HG03432 (cell line): ENCODE data around the gene CA5A.
"Not testable (repeated sequence)": the region's sequence is repeated elsewhere in the genome, so short reads cannot be mapped to it uniquely, and the experiment has no call there.

Experiments
- ATAC-seq: cut with Tn5 transposase; IDR thresholded peaks from one replicate; pipeline ENCODE4 v1.9.1; 2021; ENCODE audit warnings: mild to moderate bottlenecking, moderate library complexity; ENCODE audit not compliant: unreplicated experiment

Gene CA5A

DNA sequence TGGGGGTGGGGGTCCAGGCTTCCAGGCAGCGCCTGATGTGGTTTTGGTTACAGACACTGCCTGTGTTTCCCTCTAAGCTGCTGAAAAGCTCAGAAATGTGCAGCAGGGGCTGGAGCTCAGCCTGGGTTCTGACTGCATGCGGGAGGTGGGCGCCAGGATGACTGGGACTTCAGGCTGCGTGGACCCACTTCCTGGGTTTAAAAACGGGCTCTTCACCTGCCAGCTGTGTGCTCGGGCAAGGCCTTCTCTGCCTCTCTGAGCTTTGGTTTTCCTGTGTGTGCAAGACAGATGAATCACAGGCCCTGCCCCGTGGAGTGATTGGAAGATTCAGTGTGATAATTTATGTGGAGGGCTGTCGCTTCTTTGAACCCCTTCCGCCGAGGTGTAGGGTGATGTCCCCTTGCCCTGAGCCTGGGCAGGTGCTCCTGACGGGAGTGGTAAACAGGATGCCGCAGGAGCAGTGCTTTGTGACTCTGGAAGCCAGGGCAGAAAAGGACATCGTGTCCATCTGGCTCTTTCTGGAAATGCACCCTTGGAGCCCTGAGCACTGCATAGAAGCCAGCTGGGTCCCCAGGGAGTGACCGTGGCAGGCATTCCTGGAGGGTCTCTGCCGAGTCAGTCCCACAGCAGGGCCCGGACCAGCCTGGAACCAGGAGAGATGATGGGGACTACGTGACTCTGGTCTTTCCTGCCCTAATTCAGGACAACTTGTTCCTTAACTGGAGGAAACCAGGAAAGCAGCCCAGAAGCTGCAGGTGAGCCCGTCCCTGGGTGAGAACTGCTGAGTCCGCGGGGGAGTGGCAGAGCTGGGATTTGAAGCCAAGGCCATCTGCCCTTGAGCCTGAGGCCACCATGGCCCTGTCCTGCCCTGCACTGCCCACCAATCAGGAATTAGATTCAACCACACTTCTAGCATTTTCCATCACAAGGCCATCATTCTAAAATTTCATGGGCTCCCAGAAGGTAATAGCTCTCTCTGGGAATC, 38.5 kb downstream of the CA5A start:
- no peak for ATAC-seq

DNA sequence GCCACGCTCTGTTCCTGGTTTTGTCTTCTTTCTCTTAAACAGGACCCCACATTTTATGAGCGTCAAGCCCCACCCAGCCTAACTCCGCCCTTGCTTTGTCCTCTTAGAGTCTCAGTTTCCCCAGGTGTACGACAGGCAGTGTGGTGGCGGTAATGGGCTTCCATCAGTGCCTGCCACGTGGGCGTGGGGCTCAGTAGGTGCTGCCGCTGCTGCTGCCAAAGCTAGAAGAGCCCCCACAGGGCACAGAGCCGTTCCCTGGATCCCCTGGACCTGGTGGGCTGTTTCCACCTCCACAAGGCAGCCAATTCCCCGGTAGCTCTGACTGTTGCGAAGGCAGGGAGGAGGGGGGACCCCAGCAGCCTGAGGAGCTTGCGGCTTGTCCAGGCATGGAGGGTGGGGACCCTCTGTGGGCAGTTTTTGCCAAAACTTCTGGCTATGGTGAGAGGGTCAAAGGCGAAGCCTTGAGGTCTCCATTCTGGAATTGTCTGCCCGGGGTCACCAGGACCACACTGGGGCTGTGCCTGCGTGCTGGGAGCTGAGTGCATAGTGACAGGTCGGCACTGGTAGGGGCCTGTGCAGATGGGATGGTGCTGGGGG, 39.3 kb downstream of the CA5A start:
- ATAC-seq, result not testable (repeated sequence)

DNA sequence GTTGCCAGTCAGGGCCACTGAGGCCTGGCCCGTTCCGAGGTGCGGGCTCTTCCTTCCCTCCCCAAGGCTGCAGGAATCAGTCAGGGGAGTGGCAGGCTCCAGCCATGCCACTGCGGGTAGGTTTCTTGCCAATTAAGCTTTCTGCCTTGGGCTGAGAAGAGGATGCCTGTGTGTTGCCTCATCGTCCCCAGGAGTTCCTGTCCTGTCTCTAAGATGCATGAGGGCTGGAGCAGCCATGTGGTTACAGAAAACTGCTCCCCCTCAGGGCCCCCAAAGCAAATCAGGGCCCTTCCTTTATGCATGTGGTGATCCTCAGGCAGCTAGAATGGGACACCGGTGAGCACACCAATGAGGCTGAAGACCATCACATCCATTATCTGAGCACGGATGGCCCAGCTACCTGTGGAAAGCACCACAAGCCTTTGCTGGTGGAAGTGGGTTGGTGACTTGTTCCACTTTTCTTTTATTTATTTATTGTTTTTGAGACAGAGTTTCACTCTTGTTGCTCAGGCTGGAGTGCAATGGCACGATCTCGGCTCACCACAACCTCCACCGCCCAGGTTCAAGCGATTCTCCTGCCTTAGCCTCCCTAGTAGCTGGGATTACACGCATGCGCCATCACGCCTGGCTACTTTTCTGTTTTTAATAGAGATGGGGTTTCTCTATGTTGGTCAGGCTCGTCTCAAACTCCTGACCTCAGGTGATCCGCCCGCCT, 40.0 kb downstream of the CA5A start:
- ATAC-seq, result peak; percentile 8

DNA sequence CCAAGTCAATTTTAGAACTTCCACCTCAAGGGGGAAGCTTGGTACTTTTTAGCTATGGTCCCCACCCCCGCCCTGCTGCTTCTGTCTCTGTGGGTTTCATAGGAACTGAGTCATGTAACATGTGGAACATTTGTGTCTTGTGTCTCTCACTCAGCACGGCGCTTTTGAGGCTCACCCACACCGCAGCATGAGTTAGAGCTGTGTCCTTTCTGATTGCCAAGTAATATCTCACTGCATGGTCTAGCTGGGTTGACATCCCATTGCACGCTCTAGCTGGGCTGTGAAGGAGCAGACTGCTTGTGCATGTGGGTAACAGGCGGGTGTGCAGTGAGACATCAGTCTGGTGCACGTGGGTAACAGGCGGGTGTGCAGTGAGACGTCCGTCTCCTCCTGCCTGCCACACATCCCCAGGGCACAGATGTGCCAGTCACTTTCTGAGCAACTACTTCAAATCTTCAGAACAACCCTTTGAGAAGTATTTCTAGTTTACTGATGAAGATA, 40.6 kb downstream of the CA5A start:
- peak; percentile 83 for ATAC-seq

DNA sequence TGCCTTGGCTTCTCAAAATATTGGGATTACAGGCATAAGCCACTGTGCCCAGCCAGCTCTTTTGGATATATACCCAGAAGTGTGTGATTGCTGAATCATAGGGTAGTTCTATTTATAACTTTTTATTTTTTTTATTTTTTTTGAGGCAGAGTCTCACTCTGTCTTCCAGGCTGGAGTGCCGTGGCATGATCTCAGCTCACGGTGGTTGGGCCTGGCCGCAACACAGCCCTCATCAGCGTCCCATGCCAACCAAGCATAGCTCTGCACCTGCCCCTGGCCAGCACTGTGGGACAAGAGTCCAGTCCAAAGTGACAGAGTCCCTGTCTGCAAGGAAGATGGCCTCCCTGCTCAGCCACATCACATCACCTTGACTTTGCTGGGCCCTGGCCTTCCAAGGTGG, 42.3 kb downstream of the CA5A start:
- not testable (repeated sequence) for ATAC-seq

DNA sequence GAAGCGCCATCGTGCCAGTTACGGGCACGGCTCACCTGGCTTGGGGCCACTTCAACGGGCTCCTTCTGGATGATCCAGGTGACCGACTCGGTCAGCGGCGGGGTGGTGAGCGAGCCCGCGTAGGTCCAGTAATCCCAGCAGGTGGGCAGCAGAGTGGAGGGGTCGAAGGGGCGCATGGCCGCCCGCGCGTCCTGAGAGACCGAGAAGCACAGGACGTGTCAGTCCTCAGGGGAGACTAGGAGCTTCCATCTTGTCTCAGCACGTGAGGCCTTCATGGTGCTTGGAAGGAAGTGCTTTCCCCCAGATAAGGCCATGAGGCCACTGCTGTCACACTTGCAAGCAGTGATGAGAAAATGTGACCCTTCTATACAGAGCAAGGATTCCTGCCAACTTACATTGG, 44.6 kb downstream of the CA5A start:
- ATAC-seq, result no peak

DNA sequence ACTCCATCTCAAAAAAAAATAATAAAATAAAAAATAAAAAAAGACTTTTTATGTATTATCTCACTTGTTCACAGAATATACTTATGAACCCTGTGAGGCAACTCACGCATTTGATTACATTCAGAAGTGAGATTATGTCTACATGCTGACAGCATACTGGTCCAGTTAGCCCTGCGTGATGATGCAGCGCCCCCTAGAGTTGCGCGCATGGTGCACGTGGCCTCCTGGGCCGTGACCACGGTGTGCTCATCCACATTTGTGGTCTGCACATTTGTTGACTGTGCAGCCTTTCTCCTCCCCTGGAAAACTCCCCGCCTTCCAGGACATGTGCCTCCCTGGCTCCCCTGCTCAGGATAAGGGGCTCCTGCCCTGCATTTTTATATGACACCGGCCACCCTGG, 46.6 kb downstream of the CA5A start:
- not testable (repeated sequence) for ATAC-seq

DNA sequence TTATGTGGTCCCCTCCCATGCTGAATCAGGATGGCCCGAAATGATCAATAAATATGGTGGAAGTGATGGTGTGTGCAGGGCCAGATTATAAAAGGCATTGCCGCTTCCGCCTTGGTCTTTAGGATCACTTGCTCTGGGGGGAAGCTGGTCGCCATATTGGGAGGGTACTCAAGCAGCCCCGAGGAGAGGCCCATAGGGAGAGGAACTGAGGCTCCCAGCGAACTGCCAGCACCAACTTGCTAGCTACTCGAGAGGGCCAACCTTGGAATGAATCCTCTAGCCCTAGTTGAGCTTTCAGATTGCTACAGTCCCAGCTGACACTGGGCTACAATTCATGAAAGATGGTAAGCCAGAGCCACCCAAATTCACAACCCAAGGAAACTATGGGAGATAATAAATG, 48.0 kb downstream of the CA5A start:
- not testable (repeated sequence) for ATAC-seq

DNA sequence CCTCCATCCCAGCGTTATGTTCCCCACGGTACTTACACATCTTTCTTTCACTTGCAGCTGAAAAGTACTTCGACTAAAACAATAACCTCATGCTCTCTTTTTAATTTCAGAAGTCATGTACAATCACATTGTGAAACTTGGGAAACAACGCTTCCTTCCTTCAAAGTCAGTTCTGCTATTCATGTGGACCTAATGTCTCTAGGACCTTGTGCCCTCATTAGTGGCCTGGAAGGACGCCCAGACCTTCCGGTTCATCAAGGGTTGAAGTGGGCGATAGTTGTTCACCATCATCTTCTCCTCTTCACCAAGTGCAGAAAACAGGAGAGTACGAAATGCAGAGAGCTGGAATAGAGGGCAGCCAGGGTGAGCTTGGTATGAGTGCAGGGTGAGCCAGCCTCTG, 48.4 kb downstream of the CA5A start:
- not testable (repeated sequence) for ATAC-seq

DNA sequence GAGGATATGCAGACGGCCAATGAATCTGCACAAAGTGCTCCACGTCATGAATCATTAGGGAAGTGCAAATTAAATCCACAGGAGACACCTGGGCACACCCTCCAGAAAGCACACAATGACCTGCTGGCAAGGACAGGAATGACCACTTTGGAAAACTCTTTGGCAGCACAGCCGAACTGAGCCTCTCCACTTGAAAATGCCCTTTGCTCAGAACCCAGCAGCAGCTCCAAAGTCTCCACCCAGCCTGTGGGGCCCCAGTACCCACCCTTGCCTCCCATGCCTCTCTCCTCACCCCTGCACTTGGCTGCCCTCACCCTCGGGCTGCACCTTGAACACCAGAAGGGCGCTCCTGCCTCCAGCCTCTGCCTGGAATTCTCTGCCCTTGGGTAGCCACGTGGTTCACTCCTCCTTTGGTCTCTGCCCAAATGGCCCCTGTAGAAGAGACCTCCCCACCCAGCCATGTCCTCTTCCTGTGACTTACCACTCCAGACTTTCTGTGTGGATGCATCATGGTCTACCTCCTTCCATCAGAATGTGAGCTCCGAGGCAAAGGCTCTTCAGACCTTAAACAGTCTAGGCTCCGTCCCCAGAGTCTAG, 50.9 kb downstream of the CA5A start:
- ATAC-seq, result not testable (repeated sequence)

DNA sequence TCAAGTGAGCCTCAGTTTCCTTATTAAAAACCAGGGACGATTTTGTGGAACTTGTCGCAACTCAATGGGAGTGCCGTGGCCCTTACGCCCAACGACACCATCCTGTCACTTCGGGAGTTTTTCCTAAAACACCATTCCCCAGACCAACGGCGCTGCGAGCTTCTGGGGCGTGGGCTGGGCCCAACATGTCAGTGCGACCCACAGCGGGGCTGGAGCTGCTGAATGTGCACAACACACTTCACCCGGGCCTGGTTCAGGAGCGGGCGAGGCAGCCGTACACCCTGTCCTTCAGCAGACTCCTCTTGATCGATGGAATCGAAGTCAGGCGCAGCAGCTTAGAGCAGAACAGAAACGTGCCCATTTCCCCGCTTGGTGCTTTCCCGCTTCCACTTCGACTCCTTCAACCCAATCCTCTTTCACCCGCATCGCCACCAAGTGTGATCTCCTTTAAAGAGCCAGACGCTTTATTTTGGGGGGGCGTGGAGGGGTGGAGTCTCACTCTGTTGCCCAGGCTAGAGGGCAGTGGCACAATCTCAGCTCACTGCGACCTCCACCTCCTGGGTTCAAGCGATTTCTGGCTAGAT, 53.8 kb downstream of the CA5A start:
- no peak for ATAC-seq

DNA sequence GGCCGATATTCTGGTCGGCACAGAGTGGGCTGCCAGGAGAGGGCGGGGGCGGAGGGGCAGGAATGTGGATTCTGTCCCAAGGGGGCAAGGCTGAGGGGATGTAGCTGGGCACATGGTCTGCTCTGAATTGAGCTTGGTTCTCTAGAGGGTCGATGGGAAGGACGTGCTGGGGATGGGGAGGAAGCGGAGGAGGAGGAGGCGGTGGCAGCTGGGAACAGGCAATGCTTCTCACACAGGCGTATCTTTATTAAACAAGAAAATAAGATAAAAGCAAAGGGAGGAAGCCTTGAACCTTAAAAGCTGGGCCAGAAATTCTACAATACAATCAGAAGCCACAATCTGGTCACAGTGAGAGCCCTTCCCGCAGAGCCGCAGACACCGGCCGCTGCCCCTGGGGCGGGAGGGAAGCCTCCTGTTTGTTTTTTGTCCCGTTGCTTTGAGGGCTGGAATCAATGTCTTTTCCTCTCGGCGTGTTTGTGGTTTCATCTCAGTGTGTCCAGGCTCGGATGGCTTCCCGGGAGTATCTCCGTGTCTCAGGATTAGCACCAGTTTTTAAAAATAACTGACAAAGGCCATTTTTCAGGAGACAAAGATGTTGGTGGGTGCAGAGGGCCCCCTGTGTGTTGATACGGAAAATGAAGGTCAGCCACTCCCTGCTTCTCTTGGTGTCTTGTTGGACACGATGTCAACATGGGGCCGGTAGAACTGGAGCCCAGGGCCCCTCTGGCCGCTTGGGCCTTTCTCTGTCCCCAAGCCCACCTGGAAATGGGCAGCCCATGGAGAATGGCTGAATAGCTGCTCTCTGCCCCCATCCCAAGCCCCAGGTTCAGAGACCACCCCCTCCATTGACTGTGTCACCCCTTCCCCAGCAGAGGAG, 54.8 kb downstream of the CA5A start:
- no peak for ATAC-seq

DNA sequence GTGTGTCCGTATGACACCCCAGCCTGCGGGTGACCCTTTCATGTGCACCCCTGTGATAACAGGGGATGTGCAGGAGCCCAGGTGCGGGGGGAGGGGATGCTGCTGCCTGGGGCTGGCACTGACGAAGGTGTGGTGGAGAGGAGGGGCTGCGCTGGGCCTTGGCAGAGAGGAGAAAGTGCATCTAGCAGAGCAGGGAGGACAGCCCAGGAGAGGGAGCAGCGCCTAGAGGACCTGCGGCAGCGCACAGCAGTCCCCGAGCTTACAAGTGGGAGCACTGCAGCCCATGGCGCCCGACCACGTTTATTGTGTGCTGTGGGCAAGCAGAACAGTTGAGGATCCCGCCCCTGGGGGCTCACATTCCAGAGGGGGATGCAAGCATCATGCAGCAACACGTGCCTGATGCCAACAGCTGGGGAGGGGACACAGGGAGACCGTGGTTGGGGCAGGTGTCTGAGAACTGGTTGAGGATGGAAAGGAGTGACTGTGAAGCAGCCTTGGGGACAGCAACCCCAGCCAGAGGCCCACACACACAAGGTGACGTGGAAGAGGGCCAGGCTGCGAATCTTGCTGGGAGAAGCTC, 56.1 kb downstream of the CA5A start:
- no peak for ATAC-seq

DNA sequence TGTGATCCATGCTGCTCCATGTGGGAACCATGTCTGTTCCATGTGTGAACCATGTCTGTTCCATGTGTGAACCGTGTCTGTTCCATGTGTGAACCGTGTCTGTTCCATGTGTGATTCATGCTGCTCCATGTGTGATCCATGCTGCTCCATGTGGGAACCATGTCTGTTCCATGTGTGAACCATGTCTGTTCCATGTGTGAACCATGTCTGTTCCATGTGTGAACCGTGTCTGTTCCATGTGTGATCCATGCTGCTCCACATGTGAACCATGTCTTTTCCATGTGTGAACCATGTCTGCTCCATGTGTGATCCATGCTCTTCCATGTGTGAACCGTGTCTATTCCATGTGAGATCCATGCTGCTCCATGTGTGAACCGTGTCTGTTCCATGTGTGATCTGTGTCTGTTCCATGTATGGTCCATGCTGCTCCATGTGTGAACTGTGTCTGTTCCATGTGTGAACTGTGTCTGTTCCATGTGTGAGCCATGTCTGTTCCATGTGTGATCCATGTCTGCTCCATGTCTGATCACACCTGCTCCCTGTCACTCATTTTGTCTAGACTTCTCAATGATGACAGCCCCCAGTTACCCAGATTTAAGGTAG, 56.8 kb downstream of the CA5A start:
- ATAC-seq, result not testable (repeated sequence)

DNA sequence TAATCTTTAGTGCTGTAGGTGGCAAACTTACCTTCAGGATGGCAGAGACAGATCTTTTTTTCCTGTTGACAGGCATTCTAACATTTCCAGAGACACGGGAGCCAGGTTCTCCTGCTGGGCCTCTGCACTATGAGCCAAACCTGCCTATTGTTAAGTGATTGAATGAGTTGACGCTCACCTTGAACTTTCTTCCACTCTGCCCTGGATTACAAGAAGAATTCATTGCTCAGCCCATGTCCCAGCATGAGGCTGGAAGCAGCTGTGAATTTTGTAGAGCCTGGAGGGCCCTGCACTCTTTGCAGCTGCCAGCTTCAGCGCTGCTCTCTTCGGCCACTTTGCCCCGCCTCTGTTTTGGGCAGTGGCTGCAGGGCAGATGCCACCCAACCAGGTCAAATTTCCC, 57.6 kb downstream of the CA5A start:
- ATAC-seq, result no peak

DNA sequence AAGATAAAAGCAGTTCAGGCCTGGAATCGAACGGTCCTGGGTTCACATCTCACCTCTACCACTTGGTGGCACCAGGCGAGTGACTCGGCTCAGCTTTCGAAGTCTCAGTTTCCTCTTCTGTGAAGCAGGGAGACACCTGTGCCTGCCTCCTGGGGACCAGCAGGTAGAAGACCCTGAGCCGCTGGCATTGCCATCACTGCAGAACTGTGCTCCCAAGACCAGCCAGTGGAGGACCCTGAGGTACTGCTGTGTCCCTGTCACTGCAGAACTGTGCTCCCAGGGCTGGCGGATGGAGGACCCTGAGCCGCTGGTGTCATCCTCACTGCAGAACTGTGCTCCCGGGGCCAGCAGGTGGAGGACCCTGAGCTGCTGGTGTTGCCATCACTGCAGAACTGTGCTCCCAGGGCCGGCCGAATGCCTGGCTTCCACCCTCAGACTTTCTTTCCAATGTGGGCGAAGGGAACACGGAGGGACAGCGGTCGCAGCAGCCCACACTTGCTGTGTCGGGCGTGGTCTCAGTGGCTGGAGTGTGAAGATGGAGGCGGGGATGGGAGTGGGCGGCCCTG, 58.3 kb downstream of the CA5A start:
- no peak for ATAC-seq

DNA sequence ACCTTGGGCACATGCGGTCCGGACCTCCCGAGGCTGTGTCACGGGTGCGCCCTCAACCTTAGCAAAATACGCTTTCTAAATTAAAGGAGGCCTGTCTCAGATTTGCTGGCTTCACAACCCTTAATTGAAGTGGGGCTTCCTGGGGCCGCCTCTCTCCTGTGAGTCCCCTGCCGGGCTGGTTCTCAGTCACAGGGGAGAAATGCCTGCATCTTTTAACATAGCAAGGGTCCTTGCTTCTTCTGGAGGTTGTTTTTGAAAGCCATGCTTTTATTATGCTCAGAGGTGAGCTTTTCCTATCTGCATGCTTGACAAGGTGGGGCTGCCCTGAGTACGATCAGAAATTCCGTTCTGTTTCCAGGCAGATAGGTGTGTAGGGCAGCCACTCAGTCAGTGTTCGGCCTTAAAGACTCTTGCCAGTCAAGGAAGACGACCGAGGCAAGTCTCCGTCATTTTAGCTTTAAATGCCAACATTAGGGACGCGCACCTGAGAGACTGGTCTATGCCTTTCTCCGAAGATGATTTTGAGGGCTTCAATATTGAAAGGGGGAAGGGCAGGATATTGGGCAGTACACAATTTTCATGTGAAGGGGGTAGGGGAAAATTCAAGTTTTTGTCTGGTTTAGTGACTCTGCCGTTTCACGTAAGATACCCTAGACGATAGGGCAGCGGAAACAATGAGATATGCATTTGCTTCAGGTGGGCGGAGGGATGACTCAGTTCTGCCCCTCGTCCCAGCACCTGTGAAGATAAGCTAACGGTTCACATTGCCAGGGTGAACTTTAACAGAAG, 61.5 kb downstream of the CA5A start:
- no peak for ATAC-seq
